NT2/D1 (cell line): ENCODE data around the gene ZNF621.

Experiments used
- DNase-seq: peaks from one replicate; pipeline ENCODE4 v3.0.0-alpha.2; 2011; ENCODE audit warnings: low read depth, low spot score
- H3K27me3 ChIP-seq: 2 replicates; pipeline ENCODE4 v1.6.0; 2011; ENCODE audit warnings: mild to moderate bottlenecking; ENCODE audit not compliant: insufficient read length, insufficient read depth
- H3K36me3 ChIP-seq: 2 replicates; pipeline ENCODE4 v1.6.1; 2011; ENCODE audit warnings: mild to moderate bottlenecking, low read length, mixed read lengths; ENCODE audit not compliant: insufficient read depth, insufficient read length
- H3K4me1 ChIP-seq: 2 replicates; pipeline ENCODE4 v1.5.1; 2011; ENCODE audit not compliant: insufficient read depth, insufficient read length
- H3K4me3 ChIP-seq: 2 replicates; pipeline ENCODE4 v1.5.1; 2011; ENCODE audit warnings: low read depth; ENCODE audit not compliant: insufficient read length
- H3K9ac ChIP-seq: 2 replicates; pipeline ENCODE4 v1.6.0; 2011; ENCODE audit warnings: low read depth; ENCODE audit not compliant: insufficient read length
- H3K9me3 ChIP-seq: 2 replicates; pipeline ENCODE4 v1.5.1; 2011; ENCODE audit warnings: mild to moderate bottlenecking, low read length; ENCODE audit not compliant: insufficient read depth
- SUZ12 ChIP-seq: IDR thresholded peaks from 2 replicates; pipeline ENCODE4 v1.6.1; 2011; ENCODE audit not compliant: insufficient read length, insufficient read depth; ENCODE audit errors: extremely low read depth
- YY1 ChIP-seq: IDR thresholded peaks from 2 replicates; pipeline ENCODE4 v1.6.1; 2011; ENCODE audit not compliant: insufficient read length, insufficient read depth
- ZNF274 ChIP-seq: IDR thresholded peaks from 2 replicates; pipeline ENCODE4 v1.6.1; 2011; ENCODE audit warnings: mild to moderate bottlenecking, low read depth, low read length

The ZNF621 gene

DNA sequence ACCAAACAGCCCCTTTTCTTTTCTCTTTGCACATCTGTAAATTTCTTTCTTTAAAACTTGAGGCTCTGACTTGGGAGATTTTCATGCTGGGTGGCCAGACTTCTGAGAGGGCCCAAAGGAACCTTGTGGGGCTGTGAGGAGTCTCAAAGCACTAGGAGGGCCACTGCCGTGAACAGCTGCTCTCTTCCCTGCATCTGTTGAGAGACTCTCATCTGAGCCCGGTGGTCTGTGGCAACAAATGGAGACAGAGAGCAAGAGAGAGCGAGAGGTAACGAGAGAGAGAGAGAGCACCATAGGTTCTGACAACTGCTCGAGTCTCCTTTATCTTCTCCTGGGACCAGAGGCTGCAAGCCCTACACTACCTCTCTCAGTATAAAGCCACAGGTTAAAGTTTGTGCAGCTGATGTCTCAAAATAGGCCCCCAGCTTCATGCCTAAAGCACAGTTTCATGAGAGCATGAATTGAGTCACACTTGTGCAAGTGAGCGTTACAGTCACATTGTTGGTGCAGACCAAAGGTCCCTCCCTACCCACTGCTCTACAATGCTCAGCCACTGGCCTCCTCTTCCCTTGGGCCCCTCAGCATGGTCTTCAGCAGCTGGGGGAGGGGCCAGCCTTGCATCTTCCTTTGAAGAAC, 60.7 kb downstream of the ZNF621 start:
- no peak overlapping the region for H3K4me3 ChIP-seq

GRCh38 chr3:40586901-40587300, 62.1 kb downstream of the ZNF621 start:
- no peak for DNase-seq
- H3K27me3 ChIP-seq = no peaks in the 10 kb centered on the region
- no peak for TF ChIP-seq YY1
- no peak for TF ChIP-seq SUZ12
- no peak for TF ChIP-seq ZNF274
- H3K9ac ChIP-seq = no peak overlapping the region
- H3K9me3 ChIP-seq = no peaks in the 10 kb centered on the region
- H3K4me1 ChIP-seq = peaks cover 8% of the 10 kb centered on the region
- no peak overlapping the region for H3K4me3 ChIP-seq
- H3K36me3 ChIP-seq = no peaks in the 10 kb centered on the region

More for the DNA sequence above, 60.7 kb downstream of the ZNF621 start:
- Histone ChIP-seq H3K27me3 (no peaks in the 10 kb centered on the region), H3K4me1 (peaks cover 8% of the 10 kb centered on the region), H3K9me3 (no peaks in the 10 kb centered on the region), H3K36me3 (no peaks in the 10 kb centered on the region), H3K9ac (no peak overlapping the region)
- TF ChIP-seq YY1 = no peak
- no peak for TF ChIP-seq ZNF274
- no peak for TF ChIP-seq SUZ12
- DNase-seq = no peak

DNA sequence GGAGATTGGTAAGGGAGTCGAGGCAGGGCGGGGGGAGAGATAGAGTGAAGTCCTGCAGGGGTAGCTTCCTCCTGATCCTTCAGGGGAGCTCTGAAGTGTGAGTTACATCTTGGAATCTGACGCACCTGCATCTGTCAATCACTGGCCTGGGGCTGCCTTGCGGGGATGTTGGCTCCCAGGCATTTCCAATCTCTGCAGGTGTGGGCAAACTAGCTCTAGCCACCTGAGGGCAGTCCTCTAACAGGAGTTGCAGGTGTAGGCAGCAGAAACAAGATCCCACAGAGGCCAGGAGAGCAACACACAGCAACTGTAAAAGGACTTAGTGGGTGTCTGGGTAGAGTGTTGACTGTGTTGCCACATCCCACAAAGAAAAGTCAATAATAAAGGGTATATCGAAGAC, 63.6 kb downstream of the ZNF621 start:
- Histone ChIP-seq H3K4me3 (no peak overlapping the region), H3K36me3 (no peaks in the 10 kb centered on the region), H3K9me3 (no peaks in the 10 kb centered on the region), H3K9ac (no peak overlapping the region), H3K4me1 (peaks cover 6% of the 10 kb centered on the region), H3K27me3 (no peaks in the 10 kb centered on the region)
- TF ChIP-seq YY1 (no peak), ZNF274 (no peak), SUZ12 (no peak)
- DNase-seq = no peak
